Measurements from ENCODE around the gene UVSSA. TPM values are rescaled to one million over a fixed set of nuclear protein-coding genes. Genes with fewer than 3 reads are reported as not detected.

UVSSA gene
- total and polyA plus RNA-seq, 8 donors: 9.2 to 30.9 (median 14.5) TPM

DNA sequence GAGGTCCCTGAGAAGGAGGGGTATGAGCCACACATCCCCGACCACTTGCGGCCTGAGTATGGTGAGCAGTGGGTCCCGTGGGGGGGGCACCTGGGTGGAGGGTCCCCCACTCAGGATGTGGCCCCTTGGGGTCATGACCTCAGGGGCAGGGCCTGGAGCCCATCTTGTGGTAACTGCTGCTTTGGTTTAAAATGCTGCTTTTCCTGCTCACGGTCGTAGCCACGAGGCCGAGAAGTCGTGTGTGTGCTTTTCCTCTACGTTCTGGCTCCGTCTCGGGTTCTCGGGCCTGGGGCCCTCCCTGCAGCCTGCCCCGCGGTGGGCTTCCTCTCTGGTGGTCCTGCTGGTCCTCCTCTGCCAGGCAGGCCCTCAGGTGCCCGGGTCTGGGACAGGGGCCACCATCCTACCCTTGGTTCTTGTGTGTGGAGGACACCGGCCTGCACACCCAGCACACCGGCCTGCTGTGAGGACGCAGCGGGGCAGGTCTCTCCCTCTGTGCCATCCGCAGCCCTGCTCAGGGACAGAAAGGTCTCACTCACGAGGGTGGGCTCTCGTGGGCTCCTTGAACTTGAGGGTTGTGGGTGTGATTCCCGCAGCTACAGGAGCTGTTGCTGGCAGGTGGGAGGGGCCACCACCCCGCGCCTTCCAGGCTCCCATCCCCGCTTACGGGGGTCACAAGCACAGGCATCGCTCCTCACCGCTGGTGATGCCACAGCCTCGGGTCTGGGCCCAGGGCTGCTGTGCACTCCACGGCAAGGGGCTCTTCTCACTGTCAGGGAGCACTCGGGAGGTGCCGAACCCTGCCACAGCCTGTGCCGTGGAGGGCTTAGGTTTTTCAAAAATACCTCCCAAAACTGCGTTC lies 19.6 kb downstream of the UVSSA start:
- no peaks in the 10 kb centered on the region for H3K4me1 ChIP-seq
- intact Hi-C loops (cut with DNase I): no loop called here
- TF ChIP-seq, protein P1, sequence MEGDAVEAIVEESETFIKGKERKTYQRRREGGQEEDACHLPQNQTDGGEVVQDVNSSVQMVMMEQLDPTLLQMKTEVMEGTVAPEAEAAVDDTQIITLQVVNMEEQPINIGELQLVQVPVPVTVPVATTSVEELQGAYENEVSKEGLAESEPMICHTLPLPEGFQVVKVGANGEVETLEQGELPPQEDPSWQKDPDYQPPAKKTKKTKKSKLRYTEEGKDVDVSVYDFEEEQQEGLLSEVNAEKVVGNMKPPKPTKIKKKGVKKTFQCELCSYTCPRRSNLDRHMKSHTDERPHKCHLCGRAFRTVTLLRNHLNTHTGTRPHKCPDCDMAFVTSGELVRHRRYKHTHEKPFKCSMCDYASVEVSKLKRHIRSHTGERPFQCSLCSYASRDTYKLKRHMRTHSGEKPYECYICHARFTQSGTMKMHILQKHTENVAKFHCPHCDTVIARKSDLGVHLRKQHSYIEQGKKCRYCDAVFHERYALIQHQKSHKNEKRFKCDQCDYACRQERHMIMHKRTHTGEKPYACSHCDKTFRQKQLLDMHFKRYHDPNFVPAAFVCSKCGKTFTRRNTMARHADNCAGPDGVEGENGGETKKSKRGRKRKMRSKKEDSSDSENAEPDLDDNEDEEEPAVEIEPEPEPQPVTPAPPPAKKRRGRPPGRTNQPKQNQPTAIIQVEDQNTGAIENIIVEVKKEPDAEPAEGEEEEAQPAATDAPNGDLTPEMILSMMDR (IDR thresholded peaks at IDR 0.05): no peak
- 95 to 96% methylated on average over 35 of the region's 35 CpGs for WGBS, 2 donors
- FAIRE-seq (no peak), DNase-seq (peak in 4 of 6 donors; percentile 1 to 67 (median 34)), ATAC-seq (no peak)
- no peak overlapping the region for H3K4me3 ChIP-seq
- no peaks in the 10 kb centered on the region for H3K9me3 ChIP-seq
- no peaks in the 10 kb centered on the region for H3K27me3 ChIP-seq
- H3K36me3 ChIP-seq: no peaks in the 10 kb centered on the region
- H3K27ac ChIP-seq: no peak overlapping the region

DNA sequence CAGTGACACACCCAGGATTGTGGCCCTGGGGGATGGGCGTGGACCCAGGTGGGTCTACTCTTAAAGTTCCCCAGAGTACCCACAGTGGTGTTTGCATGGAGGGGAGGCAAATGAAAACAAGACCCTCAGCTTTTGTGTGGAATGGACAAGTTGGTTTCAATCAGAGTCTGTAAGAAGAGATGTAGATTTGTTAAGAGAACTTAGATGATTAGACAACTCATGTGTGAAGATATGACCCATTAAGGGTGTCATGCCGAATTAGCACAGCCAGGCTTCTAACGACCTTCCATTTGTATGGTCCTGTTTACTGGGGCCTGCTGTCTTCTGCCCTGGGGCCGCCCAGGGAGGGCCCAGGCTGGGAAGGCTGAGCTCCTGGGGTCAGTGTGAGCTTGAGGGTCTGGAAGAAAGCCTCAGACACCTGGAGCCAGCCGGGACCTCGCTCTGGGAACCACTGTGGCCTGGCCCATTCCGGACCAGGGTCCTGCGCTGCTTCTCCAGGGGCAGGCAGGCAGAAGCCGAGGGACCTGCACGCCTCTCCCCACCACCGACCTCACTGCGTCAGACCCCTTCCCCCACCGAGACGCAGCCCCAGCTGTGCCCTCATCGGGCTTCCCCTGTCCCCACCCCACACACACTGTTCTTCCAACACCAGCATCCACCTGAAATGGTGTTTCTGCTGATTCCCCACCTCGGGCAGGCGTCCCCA lies 20.4 kb downstream of the UVSSA start:
- Histone ChIP-seq H3K4me1 (no peaks in the 10 kb centered on the region), H3K4me3 (no peak overlapping the region), H3K27me3 (no peaks in the 10 kb centered on the region), H3K27ac (no peak overlapping the region), H3K9me3 (no peaks in the 10 kb centered on the region), H3K36me3 (no peaks in the 10 kb centered on the region)
- FAIRE-seq (no peak), DNase-seq (peak in 4 of 6 donors; percentile 1 to 61 (median 30)), ATAC-seq (no peak)
- WGBS, 2 donors: 96% methylated on average over 16 to 17 of the region's 17 CpGs
- TF ChIP-seq, protein P1 (IDR thresholded peaks at IDR 0.05): no peak
- intact Hi-C loops (cut with DNase I): no loop called here

DNA sequence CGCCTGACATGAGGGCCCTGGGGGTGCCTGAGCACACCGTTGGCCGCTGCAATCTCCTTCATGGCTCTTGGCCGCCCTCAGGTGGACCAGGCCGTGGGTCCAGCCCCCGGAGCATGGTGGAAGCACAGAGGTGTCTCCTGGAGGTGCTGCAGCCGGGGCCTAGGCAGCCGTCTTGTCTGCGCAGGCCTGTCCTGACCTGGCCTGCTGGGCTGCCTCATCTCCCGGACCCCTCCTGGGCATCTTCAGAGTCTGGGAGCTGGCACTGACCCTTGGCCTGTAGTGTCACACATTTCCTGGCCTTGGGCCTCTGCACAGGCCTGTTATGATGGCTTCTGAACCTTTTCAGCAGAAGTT lies 20.9 kb downstream of the UVSSA start:
- peak in 2 of 6 donors; percentile 0 to 62 for DNase-seq
- no peak for FAIRE-seq
- TF ChIP-seq, protein P1 (IDR thresholded peaks at IDR 0.05): no peak

DNA sequence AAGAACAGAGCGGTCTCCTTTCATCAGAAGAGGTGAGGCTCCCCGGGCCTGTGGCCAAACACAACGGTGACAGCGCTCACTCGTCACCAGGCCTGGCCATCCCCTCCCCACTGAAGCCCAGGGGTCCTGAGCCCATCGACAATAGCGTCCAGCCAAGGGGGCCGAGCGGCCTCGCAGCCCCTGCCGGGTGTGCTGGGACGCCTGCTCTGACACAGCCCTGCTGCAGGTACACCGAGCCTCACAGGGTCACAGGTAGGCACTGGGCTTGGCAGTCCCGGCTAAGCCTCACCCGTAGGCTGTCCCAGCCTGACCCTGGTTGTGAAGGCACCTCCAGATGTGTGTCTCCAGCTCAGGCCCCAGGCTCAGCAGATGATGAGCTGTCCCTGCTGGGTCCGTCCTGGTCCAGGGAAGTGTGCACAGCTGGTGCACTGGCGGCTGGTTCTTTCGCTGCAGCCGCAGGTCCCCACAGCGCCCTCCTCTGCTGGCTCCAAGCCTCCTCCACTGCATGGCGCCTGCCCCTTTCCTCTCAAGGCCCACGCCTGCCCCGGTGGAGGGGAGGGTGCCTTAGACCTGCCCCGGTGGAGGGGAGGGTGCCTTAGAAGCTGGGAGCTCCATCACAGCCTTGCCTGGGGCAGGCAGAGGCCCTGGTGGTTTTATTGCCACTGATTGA lies 21.5 kb downstream of the UVSSA start:
- no peaks in the 10 kb centered on the region for H3K4me1 ChIP-seq
- H3K9me3 ChIP-seq: no peaks in the 10 kb centered on the region
- no peaks in the 10 kb centered on the region for H3K36me3 ChIP-seq
- ATAC-seq (peak in 3 of 4 donors; percentile 7 to 22 (median 13)), FAIRE-seq (no peak), DNase-seq (peak in 3 of 6 donors; percentile 0 to 66 (median 56))
- no peaks in the 10 kb centered on the region for H3K27me3 ChIP-seq
- 92% methylated on average over 24 of the region's 24 CpGs for WGBS, 2 donors
- H3K27ac ChIP-seq: no peak overlapping the region
- intact Hi-C loops (cut with DNase I): no loop called here
- TF ChIP-seq, protein P1 (IDR thresholded peaks at IDR 0.05): no peak
- no peak overlapping the region for H3K4me3 ChIP-seq

More for the DNA sequence above, 20.9 kb downstream of the UVSSA start:
- no peaks in the 10 kb centered on the region for H3K36me3 ChIP-seq
- no peak overlapping the region for H3K4me3 ChIP-seq
- no peaks in the 10 kb centered on the region for H3K4me1 ChIP-seq
- H3K9me3 ChIP-seq: no peaks in the 10 kb centered on the region
- no peak overlapping the region for H3K27ac ChIP-seq
- WGBS, 2 donors: 89 to 99% methylated on average over 10 of the region's 10 CpGs
- no peak for ATAC-seq
- intact Hi-C loops (cut with DNase I): no loop called here
- H3K27me3 ChIP-seq: no peaks in the 10 kb centered on the region

All from pancreas (tissue), 10 donors.